Panc1 (cell line): ENCODE data around the gene POLR1B. TPM values are rescaled to one million over a fixed set of nuclear protein-coding genes. Genes with fewer than 3 reads are reported as not detected.

Experiments
- ATAC-seq: fragments of 200-7000 bp; cut with Tn5 transposase; 2 replicates; pipeline ENCODE4 v1.9.1; 2020; ENCODE audit warnings: mild to moderate bottlenecking, moderate library complexity
- BruUV-seq: library from RNA; stranded (reverse); fragments of 400-500 nt; replicated peaks from 2 replicates; lab custom pipeline; 2021; lab: Mats Ljungman, UMichigan
- CTCF ChIA-PET: fragments of 300-600 bp; sonication (Branson Sonifier 250); formaldehyde crosslinking; loops from one replicate; lab custom pipeline; 2022; ENCODE audit warnings: antibody characterized with exemption; lab: Charles Lee
- POLR2A ChIA-PET: fragments of 300-600 bp; sonication (Branson Sonifier 250); formaldehyde crosslinking; loops from one replicate; lab custom pipeline; 2022; ENCODE audit warnings: antibody characterized with exemption; lab: Charles Lee
- DNase-seq: peaks from one replicate; pipeline ENCODE4 v3.0.0-alpha.2; 2010; ENCODE audit warnings: low read depth, low spot score
- H3K27ac ChIP-seq: 2 replicates; pipeline ENCODE4 v1.5.1; 2011; ENCODE audit warnings: mild to moderate bottlenecking, low read length, inconsistent platforms
- H3K27me3 ChIP-seq: fragments of 200-500 bp; sonication (Bioruptor generic); 2 replicates; pipeline ENCODE4 v1.6.0; 2014; ENCODE audit warnings: low read length, inconsistent platforms; ENCODE audit not compliant: control insufficient read depth, insufficient read depth
- H3K36me3 ChIP-seq: fragments of 200-500 bp; sonication (Bioruptor generic); 2 replicates; pipeline ENCODE4 v1.5.1; 2014; ENCODE audit warnings: inconsistent platforms, mild to moderate bottlenecking, low read length, moderate library complexity; ENCODE audit not compliant: control insufficient read depth, insufficient read depth
- H3K4me1 ChIP-seq: 2 replicates; pipeline ENCODE4 v1.5.1; 2011; ENCODE audit warnings: inconsistent platforms, mild to moderate bottlenecking, low read length, moderate library complexity; ENCODE audit not compliant: control insufficient read depth, insufficient read depth
- H3K4me3 ChIP-seq, 2 experiments: 2 replicates each; pipeline ENCODE4 v1.5.1; 2011 to 2012; ENCODE audit warnings: low read depth in 2 of 2, low read length in 2 of 2, mild to moderate bottlenecking in 2 of 2, inconsistent platforms in 1 of 2, moderate library complexity in 1 of 2
- H3K9me3 ChIP-seq: fragments of 200-500 bp; sonication (Bioruptor generic); 2 replicates; pipeline ENCODE4 v1.5.1; 2014; ENCODE audit warnings: low read depth, mild to moderate bottlenecking, inconsistent platforms, low read length, moderate library complexity; ENCODE audit not compliant: control insufficient read depth, insufficient read depth
- CTCF ChIP-seq: fragments of 450-650 bp; IDR thresholded peaks from 2 replicates; pipeline ENCODE4 v1.5.1; 2017; ENCODE audit warnings: mild to moderate bottlenecking
- POLR2AphosphoS5 ChIP-seq: IDR thresholded peaks from 2 replicates; pipeline ENCODE4 v1.6.1; 2012; ENCODE audit warnings: mild to moderate bottlenecking, low read depth, low read length, moderate library complexity
- SIN3A ChIP-seq: IDR thresholded peaks from 2 replicates; pipeline ENCODE4 v1.6.1; 2012; ENCODE audit warnings: low read depth, mild to moderate bottlenecking, low read length, moderate library complexity, borderline replicate concordance; ENCODE audit not compliant: insufficient read depth
- TCF7L2 ChIP-seq: IDR thresholded peaks from 2 replicates; pipeline ENCODE4 v1.6.1; 2011; ENCODE audit warnings: mild to moderate bottlenecking, low read depth, low read length, inconsistent platforms
- in situ Hi-C: cut with HindIII; loops from 2 replicates; pipeline ENCODE4 v1.10.0; 2016; ENCODE audit warnings: low sequenced_read_pairs, low pct_unique_long_range_greater_than_20kb
- intact Hi-C: fragments of 100-400 bp; cut with micrococcal nuclease; formaldehyde crosslinking; loops from one replicate; pipeline ENCODE4 v1.10.0; 2022; ENCODE audit not compliant: unreplicated experiment
- total RNA-seq: library from RNA; stranded (reverse); gene quantifications from one replicate; pipeline ENCODE4 v1.2.1, GENCODE V29; 2021; ENCODE audit not compliant: unreplicated experiment
- TF ChIP-seq, protein P1 (sequence below), 2 experiments: IDR thresholded peaks; 2 replicates each; pipeline ENCODE4 v1.6.1; 2011 to 2012; ENCODE audit warnings: low read depth in 2 of 2, control low read depth in 1 of 2, low read length in 1 of 2, mild to moderate bottlenecking in 1 of 2, moderate library complexity in 1 of 2; ENCODE audit not compliant: insufficient read depth in 1 of 2

POLR1B gene
- total RNA-seq, 1 experiment from 2014 or later = 35.4 TPM

GRCh38 chr2:112583497-112584133 lies 41.4 kb downstream of the POLR1B start:
- TSS peak; percentile 94 for BruUV-seq
- Histone ChIP-seq H3K9me3 (no peaks in the 10 kb centered on the region), H3K4me3 (peak overlapping the region; percentile 74 to 81), H3K27me3 (no peaks in the 10 kb centered on the region), H3K27ac (peak overlapping the region; percentile 97), H3K36me3 (no peaks in the 10 kb centered on the region; the same call in 1 of the 2 replicates), H3K4me1 (peaks cover 18% of the 10 kb centered on the region)
- TF ChIP-seq, protein P1, sequence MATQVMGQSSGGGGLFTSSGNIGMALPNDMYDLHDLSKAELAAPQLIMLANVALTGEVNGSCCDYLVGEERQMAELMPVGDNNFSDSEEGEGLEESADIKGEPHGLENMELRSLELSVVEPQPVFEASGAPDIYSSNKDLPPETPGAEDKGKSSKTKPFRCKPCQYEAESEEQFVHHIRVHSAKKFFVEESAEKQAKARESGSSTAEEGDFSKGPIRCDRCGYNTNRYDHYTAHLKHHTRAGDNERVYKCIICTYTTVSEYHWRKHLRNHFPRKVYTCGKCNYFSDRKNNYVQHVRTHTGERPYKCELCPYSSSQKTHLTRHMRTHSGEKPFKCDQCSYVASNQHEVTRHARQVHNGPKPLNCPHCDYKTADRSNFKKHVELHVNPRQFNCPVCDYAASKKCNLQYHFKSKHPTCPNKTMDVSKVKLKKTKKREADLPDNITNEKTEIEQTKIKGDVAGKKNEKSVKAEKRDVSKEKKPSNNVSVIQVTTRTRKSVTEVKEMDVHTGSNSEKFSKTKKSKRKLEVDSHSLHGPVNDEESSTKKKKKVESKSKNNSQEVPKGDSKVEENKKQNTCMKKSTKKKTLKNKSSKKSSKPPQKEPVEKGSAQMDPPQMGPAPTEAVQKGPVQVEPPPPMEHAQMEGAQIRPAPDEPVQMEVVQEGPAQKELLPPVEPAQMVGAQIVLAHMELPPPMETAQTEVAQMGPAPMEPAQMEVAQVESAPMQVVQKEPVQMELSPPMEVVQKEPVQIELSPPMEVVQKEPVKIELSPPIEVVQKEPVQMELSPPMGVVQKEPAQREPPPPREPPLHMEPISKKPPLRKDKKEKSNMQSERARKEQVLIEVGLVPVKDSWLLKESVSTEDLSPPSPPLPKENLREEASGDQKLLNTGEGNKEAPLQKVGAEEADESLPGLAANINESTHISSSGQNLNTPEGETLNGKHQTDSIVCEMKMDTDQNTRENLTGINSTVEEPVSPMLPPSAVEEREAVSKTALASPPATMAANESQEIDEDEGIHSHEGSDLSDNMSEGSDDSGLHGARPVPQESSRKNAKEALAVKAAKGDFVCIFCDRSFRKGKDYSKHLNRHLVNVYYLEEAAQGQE (IDR thresholded peaks at IDR 0.05; ENCODE audit: insufficient read depth in 1 of 2, low read depth in 2 of 2, low read length in 1 of 2) = no peak
- TF ChIP-seq CTCF (no peak; the same call in 1 of the 2 replicates), POLR2AphosphoS5 (no peak), SIN3A (no peak), TCF7L2 (no peak)
- POLR2A ChIA-PET = interaction anchor here (0.5 kb wide), 1 partner anchor 31 kb away, joined by 3 read pairs; no protein-coding TSS in a partner anchor
- in situ Hi-C loops = no loop called here
- no peak; the same call in 1 of the 2 replicates for ATAC-seq
- CTCF ChIA-PET = interaction anchor here (0.7 to 1.0 kb wide), 2 partner anchors 10 to 17 kb away, joined by 3 read pairs; no protein-coding TSS in a partner anchor
- intact Hi-C loops = loop anchor here (5.0 kb wide), 1 partner anchor 101 kb away; the partner anchor contains the start of gene TTL
- peak; percentile 43 for DNase-seq

DNA sequence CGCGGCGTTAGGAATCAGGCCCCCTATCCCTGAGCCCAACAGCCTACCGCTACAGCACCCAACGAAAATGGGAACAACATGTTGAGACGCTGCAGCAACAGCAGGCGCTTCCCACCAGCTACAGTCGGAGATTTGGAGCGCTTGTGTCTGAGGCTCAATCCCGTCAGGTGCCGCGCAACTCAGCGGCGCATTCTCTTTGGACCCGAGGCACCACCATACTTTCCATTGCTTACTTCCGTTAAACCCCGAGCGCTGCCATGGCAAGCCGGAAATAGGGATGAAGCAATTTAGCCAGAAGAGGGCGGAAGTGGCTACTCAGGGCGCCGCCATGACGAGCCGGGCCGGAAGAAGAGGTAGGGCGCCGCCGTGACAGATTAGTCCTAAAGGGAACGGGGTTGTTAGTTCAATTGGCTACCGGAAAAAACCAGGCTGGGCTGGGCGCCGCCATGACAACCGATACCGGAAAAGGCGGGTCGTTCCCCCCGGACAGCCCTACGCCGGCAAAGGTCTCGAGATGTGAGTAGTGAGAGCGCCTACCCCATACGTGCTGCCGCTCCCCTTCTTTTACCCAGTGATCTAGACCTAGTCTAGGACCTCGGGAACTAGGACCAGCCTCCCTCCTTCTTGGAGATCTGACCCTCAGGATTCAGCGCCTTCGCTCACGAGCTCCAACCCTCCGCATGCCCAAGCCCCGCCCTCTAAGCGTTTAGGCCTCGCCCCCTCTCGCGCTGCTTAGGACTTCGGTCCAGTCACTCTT lies 42.0 kb downstream of the POLR1B start, which contains the start of gene CHCHD5:
Gene CHCHD5 (plus strand): TSS at position 476 of the 757 bp plus-strand sequence. CDS start 39 bp downstream, at position 515.
- Histone ChIP-seq H3K27ac (peak within 1 kb of the TSS; percentile 97), H3K36me3 (no peaks in the 10 kb centered on the region; the same call in 1 of the 2 replicates), H3K9me3 (no peaks in the 10 kb centered on the region), H3K4me1 (peaks cover 18% of the 10 kb centered on the region), H3K27me3 (no peaks in the 10 kb centered on the region), H3K4me3 (peak within 1 kb of the TSS; percentile 74 to 81)
- DNase-seq (peak; percentile 69), ATAC-seq (peak; percentile 91)
- ChIA-PET POLR2A (interaction anchor here (0.5 kb wide), 1 partner anchor 10 kb away, joined by 6 read pairs; no protein-coding TSS in a partner anchor), CTCF (interaction anchor here (0.6 to 1.0 kb wide), 3 partner anchors 11 to 151 kb away, joined by 3 read pairs; partner anchors contain the start of gene RGPD8)
- intact Hi-C loops = loop anchor here (5.0 kb wide), 1 partner anchor 102 kb away; the partner anchor contains the start of gene TTL
- in situ Hi-C loops = no loop called here
- peak; percentile 94 for TF ChIP-seq POLR2AphosphoS5
- TF ChIP-seq, protein P1 (IDR thresholded peaks at IDR 0.05; ENCODE audit: insufficient read depth in 1 of 2, low read depth in 2 of 2, low read length in 1 of 2) = no peak
- no peak for TF ChIP-seq CTCF
- TF ChIP-seq SIN3A = no peak
- peak; percentile 65; the same call in 1 of the 2 replicates for TF ChIP-seq TCF7L2
- TSS peak; percentile 80 for BruUV-seq
